Amniotic epithelial cell (primary cell): ENCODE results near the gene CCL2.
"Not testable (repeated sequence)": the region's sequence is repeated elsewhere in the genome, so short reads cannot be mapped to it uniquely, and the experiment has no call there.

Experiments
- DNase-seq: peaks from one replicate; pipeline ENCODE4 v3.0.0-alpha.2; 2010; ENCODE audit warnings: low read depth

CCL2 gene

DNA sequence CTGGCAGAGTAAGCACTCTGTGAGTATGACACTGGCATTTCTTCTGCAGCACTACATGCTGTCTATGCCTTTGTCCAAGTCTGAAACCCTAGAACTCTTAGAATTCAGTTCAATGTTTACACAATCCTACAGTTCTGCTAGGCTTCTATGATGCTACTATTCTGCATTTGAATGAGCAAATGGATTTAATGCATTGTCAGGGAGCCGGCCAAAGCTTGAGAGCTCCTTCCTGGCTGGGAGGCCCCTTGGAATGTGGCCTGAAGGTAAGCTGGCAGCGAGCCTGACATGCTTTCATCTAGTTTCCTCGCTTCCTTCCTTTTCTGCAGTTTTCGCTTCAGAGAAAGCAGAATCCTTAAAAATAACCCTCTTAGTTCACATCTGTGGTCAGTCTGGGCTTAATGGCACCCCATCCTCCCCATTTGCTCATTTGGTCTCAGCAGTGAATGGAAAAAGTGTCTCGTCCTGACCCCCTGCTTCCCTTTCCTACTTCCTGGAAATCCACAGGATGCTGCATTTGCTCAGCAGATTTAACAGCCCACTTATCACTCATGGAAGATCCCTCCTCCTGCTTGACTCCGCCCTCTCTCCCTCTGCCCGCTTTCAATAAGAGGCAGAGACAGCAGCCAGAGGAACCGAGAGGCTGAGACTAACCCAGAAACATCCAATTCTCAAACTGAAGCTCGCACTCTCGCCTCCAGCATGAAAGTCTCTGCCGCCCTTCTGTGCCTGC lies at the start of gene CCL2:
Gene CCL2 (plus strand): TSS at position 635 of the 730 bp plus-strand sequence. CDS start 65 bp downstream, at position 700.
- no peak for DNase-seq

DNA sequence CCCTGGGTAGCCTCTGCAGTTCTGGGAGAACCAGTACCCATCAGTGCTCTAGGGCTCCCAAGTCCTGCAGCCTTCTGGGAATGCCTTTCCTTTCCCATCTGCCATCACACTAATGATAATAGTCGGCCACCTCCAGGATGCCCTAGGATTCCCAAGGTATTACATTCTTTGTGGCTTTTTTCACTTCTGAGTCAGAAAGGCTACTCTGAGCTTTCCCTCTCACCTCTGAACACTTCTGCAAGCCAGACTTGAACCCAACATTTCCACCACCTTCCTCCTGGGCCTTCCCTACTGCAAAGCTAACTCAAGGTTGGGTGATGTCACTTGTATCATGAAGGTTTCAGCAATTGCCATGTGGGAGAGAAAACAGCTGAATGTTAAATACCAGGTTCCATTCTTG lies 49.7 kb upstream of the CCL2 start:
- no peak for DNase-seq

GRCh38 chr17:34206569-34206968 lies 48.5 kb upstream of the CCL2 start:
- no peak for DNase-seq

GRCh38 chr17:34207572-34207971 lies 47.5 kb upstream of the CCL2 start:
- DNase-seq, result no peak

DNA sequence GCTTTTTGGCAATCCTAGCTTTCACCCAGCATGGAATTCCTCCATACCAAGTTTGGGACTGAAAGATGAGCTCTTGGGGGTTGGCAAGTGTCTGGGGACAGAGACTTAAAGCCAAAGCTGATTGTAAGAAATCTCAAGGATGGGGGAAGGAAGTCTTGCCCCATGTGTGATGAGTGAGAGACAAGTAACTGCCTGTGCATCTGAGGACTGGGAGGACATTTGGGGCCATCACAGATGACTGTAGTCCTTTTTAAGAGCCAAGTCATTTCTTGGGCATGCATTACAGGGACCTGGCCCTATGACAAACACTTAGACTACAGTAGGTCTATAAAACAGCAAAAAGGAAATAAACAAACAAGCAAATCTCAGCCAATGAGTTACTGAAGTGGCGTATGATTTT lies 36.3 kb upstream of the CCL2 start:
- DNase-seq, result no peak

- DNase-seq, result no peak
Observed at GRCh38 chr17:34219405-34219804, 35.7 kb upstream of the CCL2 start.

GRCh38 chr17:34220045-34220751 lies 34.9 kb upstream of the CCL2 start:
- DNase-seq, result no peak

DNA sequence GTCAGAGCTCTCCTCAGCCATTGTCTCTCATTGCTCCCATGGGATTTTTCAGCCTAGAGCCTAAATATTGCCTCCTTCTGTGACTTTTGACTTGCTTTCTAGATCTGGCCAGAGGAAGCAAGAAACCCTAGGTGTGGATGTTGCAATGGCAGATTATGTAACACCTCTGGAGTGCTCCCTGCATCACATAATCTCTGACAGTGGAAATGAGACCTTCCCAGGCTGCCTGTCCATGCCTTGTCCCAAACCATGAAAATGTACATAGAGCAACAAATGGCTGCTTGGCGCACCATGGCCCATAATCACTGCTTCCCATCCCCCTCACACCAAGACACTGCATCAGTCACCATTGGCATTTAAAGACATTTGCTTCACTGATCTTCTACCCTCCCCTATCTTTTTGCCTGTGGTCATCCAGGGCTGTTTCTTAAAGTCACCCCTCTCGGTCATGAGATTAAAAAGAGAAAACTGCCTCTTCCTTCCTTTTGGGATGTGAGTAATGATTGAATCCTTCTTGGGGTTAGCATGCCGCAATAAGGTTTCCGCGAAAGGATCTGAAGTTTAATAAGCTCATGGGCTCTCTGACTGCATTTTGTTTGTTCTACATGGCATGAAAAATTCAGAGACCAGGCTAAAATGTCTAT lies 34.2 kb upstream of the CCL2 start:
- no peak for DNase-seq

GRCh38 chr17:34221411-34221810 lies 33.7 kb upstream of the CCL2 start:
- DNase-seq, result no peak

GRCh38 chr17:34222722-34223497 lies 32.2 kb upstream of the CCL2 start:
- no peak for DNase-seq

DNA sequence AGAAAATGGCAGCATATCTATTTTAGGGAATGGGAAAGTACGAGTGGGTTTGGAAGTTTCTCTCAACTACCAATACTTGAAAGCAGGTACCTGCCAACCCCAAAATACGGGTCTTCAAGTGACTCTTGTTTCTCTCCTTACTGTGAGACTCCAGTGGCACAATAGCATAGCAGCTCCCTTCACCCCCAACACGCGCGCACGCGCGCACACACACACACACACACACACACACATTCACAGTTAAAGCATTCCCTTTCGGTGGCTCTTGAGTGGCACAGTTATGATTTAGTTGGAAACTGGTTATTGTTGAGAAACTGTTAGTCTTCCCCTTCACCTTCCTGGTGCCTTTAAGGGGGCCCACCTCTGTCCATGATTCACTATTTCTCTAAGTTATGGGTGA lies 30.0 kb upstream of the CCL2 start:
- DNase-seq, result no peak

DNA sequence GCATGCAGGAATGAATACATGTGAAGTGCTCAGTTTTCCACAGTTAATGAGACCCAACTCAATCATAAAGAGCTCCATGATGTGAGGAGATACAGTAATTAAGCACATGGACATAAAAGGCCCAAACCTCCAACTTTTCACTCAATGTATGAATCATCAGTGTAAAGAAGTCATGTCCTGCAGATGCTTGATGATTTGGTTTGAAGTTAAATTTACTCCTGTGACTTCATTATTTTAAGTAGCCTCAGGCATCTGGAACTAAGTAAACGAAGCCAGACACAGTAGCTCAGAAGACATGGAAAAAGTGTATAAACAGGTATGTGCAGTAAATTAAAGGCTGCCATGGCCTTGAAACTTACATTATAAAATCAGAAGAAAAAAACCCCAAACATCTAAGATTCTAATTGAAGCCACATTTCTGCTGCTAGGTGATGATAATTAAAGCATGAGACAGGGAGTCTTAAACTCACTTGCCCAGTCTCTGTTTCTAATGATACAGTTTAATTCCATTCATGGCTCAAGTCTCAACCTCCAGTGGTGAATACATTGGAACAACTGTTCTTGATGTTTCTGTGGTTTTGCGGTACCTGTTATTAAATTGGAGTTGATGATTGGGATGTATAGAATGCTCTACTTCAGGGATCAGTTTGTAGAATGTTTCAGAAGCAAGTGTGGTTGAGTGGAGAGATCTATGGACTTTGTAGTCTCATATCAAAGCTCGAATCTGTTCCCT lies 28.9 kb upstream of the CCL2 start:
- DNase-seq, result no peak

DNA sequence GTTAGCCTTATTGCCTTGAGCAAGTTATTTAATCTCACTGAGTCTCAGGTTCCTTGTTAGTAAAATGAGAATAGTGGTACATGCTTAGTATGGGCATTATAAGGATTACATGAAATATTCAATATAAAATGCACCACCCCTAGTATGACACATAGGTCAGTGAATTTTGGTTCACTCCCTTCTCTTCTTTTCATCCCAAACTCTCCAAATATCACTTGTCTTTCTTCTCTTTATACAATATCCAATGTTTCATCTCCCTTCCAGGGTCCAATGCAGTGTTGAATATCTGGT lies 28.4 kb upstream of the CCL2 start:
- DNase-seq, result no peak

DNA sequence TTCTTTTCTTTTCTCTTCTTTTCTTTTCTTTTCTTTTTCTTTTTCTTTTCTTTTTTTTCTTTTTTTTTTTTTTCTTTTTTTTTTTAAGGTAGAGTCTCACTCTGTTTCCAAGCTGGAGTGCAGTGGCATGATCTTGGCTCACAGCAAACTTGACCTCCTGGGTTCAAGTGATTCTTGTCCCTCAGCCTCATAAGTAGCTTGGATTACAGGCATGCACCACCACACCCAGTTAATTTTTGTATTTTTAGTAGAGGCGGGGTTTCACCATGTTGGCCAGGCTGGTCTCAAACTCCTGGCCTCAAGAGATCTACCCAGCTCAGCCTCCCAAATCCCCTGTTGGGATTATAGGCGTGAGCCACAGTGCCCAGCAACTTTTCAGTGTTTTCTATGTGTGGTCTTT lies 27.8 kb upstream of the CCL2 start:
- not testable (repeated sequence) for DNase-seq

DNA sequence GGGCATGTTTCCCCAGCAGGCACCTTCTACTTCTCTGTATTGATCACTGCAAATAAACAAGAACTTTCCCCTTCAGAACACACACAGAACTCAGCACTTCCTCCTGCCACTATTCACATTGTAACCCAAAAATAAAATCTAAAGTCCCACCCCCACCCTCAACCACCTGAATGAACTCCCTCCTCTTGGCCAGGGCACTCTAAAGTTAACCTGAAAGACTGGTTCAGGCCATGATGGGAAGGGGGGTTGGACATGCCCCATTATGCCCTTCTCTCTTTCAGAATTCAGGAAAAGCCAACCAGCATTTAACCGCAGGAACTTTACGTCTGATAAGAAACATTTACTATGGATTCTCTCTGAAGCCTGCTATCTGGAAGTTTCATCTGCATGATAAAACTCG lies 27.4 kb upstream of the CCL2 start:
- no peak for DNase-seq

- no peak for DNase-seq
Observed at GRCh38 chr17:34228781-34229180, 26.3 kb upstream of the CCL2 start.

- no peak for DNase-seq
Observed at GRCh38 chr17:34230342-34230741, 24.7 kb upstream of the CCL2 start.

DNA sequence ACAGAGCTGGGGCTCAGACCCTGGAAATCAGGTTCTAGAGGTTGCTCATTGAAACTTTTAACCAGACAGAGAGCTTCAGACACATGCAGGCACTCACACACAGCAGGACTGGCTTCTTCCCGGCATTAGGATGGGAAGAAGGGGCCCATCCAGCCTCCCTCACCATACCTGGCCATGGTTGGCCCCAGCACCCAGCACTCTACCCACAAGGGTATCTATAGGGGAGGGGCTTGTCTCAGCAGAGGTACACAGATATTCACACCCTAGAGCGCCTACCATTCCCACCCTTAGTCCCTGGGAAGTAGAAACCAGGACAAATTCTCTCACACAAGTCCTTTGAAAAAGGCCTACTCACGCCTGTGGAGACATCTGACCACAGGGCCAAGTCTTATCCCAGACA lies 20.5 kb upstream of the CCL2 start:
- DNase-seq, result no peak

DNA sequence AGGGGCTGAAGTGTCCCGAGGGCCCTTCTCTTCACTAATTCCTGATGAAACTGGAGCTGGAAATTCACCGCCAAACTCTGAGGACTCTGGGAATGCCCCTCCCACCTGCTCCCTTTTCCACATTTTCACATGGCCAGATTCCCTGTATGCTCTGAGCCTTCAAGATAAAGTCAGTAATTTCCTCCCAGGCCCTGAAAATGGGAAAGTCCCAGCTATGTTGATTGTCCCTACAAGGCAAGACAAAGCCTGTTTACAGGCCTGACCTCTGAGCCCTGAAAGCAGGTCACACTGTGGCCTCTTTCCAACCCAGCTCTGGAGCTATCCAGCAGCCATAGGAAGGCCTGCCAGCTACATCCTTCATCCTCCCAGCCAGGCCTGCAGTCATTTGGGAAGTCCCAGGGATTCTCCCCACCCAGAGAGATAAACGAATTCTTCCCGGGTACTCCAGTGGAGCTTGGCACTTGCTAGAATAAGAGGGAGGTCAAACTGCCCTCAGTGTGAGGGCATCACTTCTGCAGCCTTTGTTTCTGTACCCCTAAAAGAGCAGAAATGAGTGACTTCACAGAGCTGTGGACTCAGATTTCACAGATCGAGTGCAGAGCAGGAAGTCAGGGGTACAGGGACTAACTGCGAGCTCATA lies 19.6 kb upstream of the CCL2 start:
- no peak for DNase-seq

DNA sequence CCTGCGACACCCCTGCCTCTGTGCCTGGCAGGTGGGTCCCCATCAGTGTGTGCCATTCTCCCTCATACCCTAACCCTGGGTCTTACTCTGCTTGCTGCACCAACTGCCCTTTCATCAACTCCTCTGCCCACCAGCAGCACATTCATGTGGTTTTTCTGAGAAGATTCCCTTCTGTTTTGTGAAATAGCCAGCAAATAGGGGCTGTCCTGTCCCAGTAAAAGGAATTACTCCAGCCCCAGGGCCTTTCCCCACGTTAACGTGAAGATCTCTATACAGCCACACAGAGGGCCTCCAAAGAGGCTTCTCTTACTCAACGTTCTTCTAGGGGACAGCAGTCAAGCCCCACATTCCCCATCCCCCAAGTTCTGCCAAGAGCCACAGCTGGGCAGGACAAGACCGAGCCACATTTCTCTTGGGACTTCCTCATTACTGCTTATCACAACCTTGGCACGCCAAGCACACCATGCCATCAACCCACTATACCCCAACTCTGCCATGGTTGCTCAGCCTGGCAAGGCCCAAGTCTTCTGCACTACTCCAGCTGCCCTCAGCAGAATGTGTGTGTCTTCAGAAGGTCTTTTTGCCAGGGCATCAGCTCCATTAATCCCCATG lies 18.7 kb upstream of the CCL2 start:
- DNase-seq, result no peak

GRCh38 chr17:34237458-34237857 lies 17.6 kb upstream of the CCL2 start:
- no peak for DNase-seq
